ENCODE data around the gene CD24.

GRCh38 chr6:106964099-106964498 lies 10.4 kb downstream of the CD24 start:
- no peak for TF ChIP-seq REST (IDR thresholded peaks at IDR 0.05)
- TF ChIP-seq, protein P1, sequence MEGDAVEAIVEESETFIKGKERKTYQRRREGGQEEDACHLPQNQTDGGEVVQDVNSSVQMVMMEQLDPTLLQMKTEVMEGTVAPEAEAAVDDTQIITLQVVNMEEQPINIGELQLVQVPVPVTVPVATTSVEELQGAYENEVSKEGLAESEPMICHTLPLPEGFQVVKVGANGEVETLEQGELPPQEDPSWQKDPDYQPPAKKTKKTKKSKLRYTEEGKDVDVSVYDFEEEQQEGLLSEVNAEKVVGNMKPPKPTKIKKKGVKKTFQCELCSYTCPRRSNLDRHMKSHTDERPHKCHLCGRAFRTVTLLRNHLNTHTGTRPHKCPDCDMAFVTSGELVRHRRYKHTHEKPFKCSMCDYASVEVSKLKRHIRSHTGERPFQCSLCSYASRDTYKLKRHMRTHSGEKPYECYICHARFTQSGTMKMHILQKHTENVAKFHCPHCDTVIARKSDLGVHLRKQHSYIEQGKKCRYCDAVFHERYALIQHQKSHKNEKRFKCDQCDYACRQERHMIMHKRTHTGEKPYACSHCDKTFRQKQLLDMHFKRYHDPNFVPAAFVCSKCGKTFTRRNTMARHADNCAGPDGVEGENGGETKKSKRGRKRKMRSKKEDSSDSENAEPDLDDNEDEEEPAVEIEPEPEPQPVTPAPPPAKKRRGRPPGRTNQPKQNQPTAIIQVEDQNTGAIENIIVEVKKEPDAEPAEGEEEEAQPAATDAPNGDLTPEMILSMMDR (IDR thresholded peaks at IDR 0.05; ENCODE audit: low read depth, low read length, missing input control): no peak
- no peak for TF ChIP-seq EGR1 (IDR thresholded peaks at IDR 0.05; ENCODE audit: low read depth in 2 of 2)
- no peak for TF ChIP-seq TAF1 (conservative IDR thresholded peaks at IDR 0.05)
- TF ChIP-seq, protein P2, sequence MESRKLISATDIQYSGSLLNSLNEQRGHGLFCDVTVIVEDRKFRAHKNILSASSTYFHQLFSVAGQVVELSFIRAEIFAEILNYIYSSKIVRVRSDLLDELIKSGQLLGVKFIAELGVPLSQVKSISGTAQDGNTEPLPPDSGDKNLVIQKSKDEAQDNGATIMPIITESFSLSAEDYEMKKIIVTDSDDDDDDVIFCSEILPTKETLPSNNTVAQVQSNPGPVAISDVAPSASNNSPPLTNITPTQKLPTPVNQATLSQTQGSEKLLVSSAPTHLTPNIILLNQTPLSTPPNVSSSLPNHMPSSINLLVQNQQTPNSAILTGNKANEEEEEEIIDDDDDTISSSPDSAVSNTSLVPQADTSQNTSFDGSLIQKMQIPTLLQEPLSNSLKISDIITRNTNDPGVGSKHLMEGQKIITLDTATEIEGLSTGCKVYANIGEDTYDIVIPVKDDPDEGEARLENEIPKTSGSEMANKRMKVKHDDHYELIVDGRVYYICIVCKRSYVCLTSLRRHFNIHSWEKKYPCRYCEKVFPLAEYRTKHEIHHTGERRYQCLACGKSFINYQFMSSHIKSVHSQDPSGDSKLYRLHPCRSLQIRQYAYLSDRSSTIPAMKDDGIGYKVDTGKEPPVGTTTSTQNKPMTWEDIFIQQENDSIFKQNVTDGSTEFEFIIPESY (IDR thresholded peaks at IDR 0.05): no peak
- no peak for TF ChIP-seq HNF4G (IDR thresholded peaks at IDR 0.05)
- no peak for TF ChIP-seq SP1 (IDR thresholded peaks at IDR 0.05)

All from liver (tissue), 3 donors.